Sigmoid colon (tissue), 7 donors: Measurements from ENCODE around the gene WDR26. TPM values are rescaled to one million over a fixed set of nuclear protein-coding genes. Genes with fewer than 3 reads are reported as not detected.
A peak's percentile ranks its signal among the peaks of the same experiment; 100 is the strongest.

ENCODE experiments used
- DNase-seq: peaks from one replicate; pipeline ENCODE4 v3.0.0-alpha.2; 2019
- H3K27ac ChIP-seq, 4 donors: fragments of 200-600 bp; sonication (generic); one replicate each; pipeline ENCODE4 v1.5.1; 2016 to 2019; ENCODE audit warnings: mild to moderate bottlenecking in 1 of 4
- H3K27me3 ChIP-seq, 3 donors: fragments of 200-600 bp; sonication (generic); one replicate each; pipeline ENCODE4 v1.5.1; 2019; ENCODE audit warnings: mild to moderate bottlenecking in 1 of 3
- H3K36me3 ChIP-seq, 4 donors: fragments of 200-600 bp; sonication (generic); one replicate each; pipeline ENCODE4 v1.5.1; 2016 to 2019
- H3K4me1 ChIP-seq, 4 donors: fragments of 200-600 bp; sonication (generic); one replicate each; pipeline ENCODE4 v1.5.1; 2017 to 2019
- H3K4me3 ChIP-seq, 4 donors: fragments of 200-600 bp; sonication (generic); one replicate each; pipeline ENCODE4 v1.5.1; 2017 to 2019; ENCODE audit warnings: mild to moderate bottlenecking in 2 of 4, moderate library complexity in 1 of 4
- H3K9me3 ChIP-seq, 4 donors: fragments of 200-600 bp in 3 of 4; sonication (generic) in 3 of 4; one replicate each; pipeline versions ENCODE4 v1.5.1 to v1.6.1; 2013 to 2019
- EP300 ChIP-seq, 4 donors: sonication (generic); formaldehyde crosslinking; IDR thresholded peaks; one replicate each; pipeline ENCODE4 v1.6.1; 2017; ENCODE audit warnings: antibody characterized with exemption in 4 of 4
- POLR2A ChIP-seq, 2 donors: fragments of 450-650 bp; IDR thresholded peaks; one replicate each; pipeline ENCODE4 v1.6.1; 2016; ENCODE audit warnings: antibody characterized with exemption in 2 of 2, mild to moderate bottlenecking in 2 of 2, moderate library complexity in 2 of 2
- POLR2AphosphoS5 ChIP-seq, 4 donors: sonication (generic); formaldehyde crosslinking; IDR thresholded peaks; one replicate each; pipeline ENCODE4 v1.6.1; 2017; ENCODE audit warnings: antibody characterized with exemption in 4 of 4
- WGBS, 2 donors: extraction: QIAGEN DNeasy Blood & Tissue Kit; methylation state at CpG; one replicate each; pipeline ENCODE4 v1.1.7; 2013; 5-methylcytosine and 5-hydroxymethylcytosine counted together
- intact Hi-C: fragments of 100-400 bp; cut with DNase I; formaldehyde crosslinking; loops from one replicate; pipeline ENCODE4 v1.15.1; 2023
- polyA plus RNA-seq, 3 donors: library from polyadenylated mRNA; stranded (reverse); fragments of 200-250 nt; gene quantifications; one replicate each; pipeline ENCODE4 v1.2.3, GENCODE V29; 2013
- total RNA-seq, 4 donors: library from RNA; depleted of rRNA; stranded (reverse); fragments of >200 nt; gene quantifications; one replicate each; pipeline ENCODE4 v1.1.0, GENCODE V29; 2016
- TF ChIP-seq, protein P1 (sequence below), 4 experiments: fragments of 450-650 bp in 3 of 4; fragments of 200-600 bp in 1 of 4; IDR thresholded peaks; one replicate each; pipeline ENCODE4 v1.5.1; 2016 to 2019; ENCODE audit warnings: antibody characterized with exemption in 4 of 4, mild to moderate bottlenecking in 3 of 4, moderate library complexity in 2 of 4
- donor health status: healthy with polysubstance abuse.
- donor health status: Bipolar disorder and iron deficiency.
- donor health status: healthy.

WDR26 gene
- total and polyA plus RNA-seq, 7 donors = 27.6 to 105 (median 63.3) TPM

DNA sequence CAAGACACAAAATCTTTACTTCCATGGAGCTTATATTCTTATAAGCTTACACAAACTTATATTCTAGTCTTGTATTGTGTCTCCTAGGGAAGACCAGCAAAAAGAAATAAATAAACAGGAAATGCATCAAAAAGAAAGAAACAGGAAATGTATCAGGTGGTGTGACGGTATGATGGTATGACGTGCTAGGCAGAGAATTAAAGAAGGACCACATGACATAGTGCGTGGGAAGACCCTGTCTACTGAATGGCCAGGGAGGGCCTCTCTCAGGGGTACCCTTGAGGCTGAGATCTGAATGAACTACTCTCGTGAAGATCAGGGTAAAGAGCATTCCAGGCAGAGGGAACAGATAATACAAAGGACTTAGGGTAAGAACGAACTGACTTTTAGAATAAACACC is 15.6 kb upstream of the WDR26 start:
- TF ChIP-seq POLR2A (IDR thresholded peaks at IDR 0.05) (no peak), POLR2AphosphoS5 (IDR thresholded peaks at IDR 0.05) (no peak), EP300 (IDR thresholded peaks at IDR 0.05) (no peak)
- TF ChIP-seq, protein P1, sequence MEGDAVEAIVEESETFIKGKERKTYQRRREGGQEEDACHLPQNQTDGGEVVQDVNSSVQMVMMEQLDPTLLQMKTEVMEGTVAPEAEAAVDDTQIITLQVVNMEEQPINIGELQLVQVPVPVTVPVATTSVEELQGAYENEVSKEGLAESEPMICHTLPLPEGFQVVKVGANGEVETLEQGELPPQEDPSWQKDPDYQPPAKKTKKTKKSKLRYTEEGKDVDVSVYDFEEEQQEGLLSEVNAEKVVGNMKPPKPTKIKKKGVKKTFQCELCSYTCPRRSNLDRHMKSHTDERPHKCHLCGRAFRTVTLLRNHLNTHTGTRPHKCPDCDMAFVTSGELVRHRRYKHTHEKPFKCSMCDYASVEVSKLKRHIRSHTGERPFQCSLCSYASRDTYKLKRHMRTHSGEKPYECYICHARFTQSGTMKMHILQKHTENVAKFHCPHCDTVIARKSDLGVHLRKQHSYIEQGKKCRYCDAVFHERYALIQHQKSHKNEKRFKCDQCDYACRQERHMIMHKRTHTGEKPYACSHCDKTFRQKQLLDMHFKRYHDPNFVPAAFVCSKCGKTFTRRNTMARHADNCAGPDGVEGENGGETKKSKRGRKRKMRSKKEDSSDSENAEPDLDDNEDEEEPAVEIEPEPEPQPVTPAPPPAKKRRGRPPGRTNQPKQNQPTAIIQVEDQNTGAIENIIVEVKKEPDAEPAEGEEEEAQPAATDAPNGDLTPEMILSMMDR (IDR thresholded peaks at IDR 0.05) = no peak
- Histone ChIP-seq H3K27ac (no peak overlapping the region), H3K9me3 (no peaks in the 10 kb centered on the region), H3K36me3 (no peaks in the 10 kb centered on the region), H3K27me3 (no peaks in the 10 kb centered on the region), H3K4me3 (no peak overlapping the region), H3K4me1 (peaks cover 0 to 26% (median 13%) of the 10 kb centered on the region in 4 donors)
- WGBS, 2 donors = 80 to 85% methylated on average over 5 of the region's 5 CpGs
- no peak for DNase-seq
- intact Hi-C loops = loop anchor here (10.0 kb wide), 1 partner anchor 265 kb away; the partner anchor contains the start of gene DEGS1

DNA sequence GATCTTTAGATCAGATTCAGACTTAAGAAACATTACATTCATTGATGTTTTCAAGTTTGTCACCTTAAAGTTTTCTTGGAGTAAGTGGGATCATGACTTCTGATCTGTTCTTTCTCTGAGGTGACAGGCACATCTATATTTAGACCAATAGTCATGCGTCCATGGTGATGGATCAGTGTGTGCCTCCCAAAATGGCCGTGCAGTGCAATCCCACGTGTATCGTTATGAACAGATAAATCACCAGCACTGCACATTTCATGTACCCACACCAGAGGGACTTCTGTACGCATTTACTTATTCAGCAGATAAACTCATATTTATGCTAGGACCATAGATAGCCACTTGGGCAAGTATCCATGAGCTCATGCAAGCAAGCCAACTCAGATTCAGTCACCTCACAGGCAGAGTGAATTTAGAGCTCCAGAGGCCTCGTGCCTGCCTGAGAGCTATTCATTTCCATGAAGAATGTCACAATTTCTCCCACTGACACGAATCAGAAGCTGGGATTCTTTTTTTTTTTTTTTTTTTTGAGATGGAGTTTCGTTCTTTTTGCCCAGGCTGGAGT is 13.9 kb upstream of the WDR26 start:
- WGBS, 2 donors = 90 to 93% methylated on average over 8 of the region's 8 CpGs
- H3K27ac ChIP-seq = peak overlapping the region in 1 of 4 donors; percentile 21
- H3K9me3 ChIP-seq = no peaks in the 10 kb centered on the region

DNA sequence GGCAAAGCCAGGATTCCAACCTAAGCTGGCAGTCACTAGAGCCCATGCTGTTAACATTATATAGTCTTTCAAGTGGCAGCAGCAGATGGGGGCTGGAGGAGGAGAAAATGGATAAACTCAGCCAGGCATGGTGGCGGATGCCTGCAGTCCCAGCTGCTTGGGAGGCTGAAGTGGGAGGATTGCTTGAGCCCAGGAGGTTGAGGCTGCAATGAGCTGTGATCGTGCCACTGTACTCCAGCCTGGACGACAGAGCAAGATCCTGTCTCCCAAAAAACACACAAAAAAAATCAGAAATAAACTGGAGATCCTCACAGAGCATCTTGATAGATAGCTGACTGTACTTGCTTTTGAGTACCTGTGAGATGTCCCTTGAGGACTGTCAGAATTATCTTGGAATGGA is 13.4 kb upstream of the WDR26 start:
- TF ChIP-seq, protein P1 (IDR thresholded peaks at IDR 0.05) = no peak
- TF ChIP-seq POLR2A (IDR thresholded peaks at IDR 0.05) (no peak), POLR2AphosphoS5 (IDR thresholded peaks at IDR 0.05) (no peak), EP300 (IDR thresholded peaks at IDR 0.05) (no peak)
- intact Hi-C loops = no loop called here
- H3K27ac ChIP-seq = peak overlapping the region in 1 of 4 donors; percentile 21
- DNase-seq = no peak
- 96% methylated on average over 3 of the region's 3 CpGs for WGBS, 2 donors
- peaks cover 0 to 16% (median 6%) of the 10 kb centered on the region in 4 donors for H3K4me1 ChIP-seq
- peaks cover 0 to 2% (median 0%) of the 10 kb centered on the region in 4 donors for H3K36me3 ChIP-seq
- no peaks in the 10 kb centered on the region for H3K9me3 ChIP-seq
- H3K27me3 ChIP-seq = no peaks in the 10 kb centered on the region
- H3K4me3 ChIP-seq = no peak overlapping the region

More for the DNA sequence above, 13.9 kb upstream of the WDR26 start:
- DNase-seq = no peak
- Histone ChIP-seq H3K27me3 (no peaks in the 10 kb centered on the region), H3K4me1 (peaks cover 0 to 16% (median 6%) of the 10 kb centered on the region in 4 donors), H3K36me3 (no peaks in the 10 kb centered on the region), H3K4me3 (no peak overlapping the region)
- intact Hi-C loops = no loop called here
- TF ChIP-seq, protein P1 (IDR thresholded peaks at IDR 0.05) = no peak
- TF ChIP-seq POLR2AphosphoS5 (IDR thresholded peaks at IDR 0.05) = no peak
- TF ChIP-seq POLR2A (IDR thresholded peaks at IDR 0.05) = no peak
- no peak for TF ChIP-seq EP300 (IDR thresholded peaks at IDR 0.05)

DNA sequence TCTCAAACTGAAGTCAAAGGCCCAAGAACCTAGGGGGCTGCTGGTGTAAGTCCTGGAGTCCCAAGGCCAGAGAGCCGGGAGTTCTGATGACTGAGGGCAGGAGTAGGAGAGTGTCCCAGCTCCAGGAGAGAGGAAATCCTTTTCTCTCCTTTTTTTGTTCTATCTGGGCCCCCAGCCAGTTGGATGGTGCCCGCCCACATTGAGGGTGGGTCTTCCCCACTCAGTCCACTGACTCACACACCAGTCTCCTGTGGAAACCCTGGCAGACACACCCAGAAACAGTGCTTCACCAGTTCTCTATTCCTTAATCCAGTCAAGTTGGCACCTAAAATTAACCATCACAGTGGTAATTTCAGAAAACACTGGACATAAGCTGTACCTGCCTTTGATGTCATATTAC is 12.7 kb upstream of the WDR26 start:
- WGBS, 2 donors = 83 to 86% methylated on average over 2 of the region's 2 CpGs
- intact Hi-C loops = no loop called here
- H3K4me3 ChIP-seq = no peak overlapping the region
- H3K27ac ChIP-seq = no peak overlapping the region
- H3K9me3 ChIP-seq = no peaks in the 10 kb centered on the region
- H3K27me3 ChIP-seq = no peaks in the 10 kb centered on the region
- H3K4me1 ChIP-seq = peaks cover 0 to 16% (median 6%) of the 10 kb centered on the region in 4 donors
- TF ChIP-seq POLR2A (IDR thresholded peaks at IDR 0.05) (no peak), EP300 (IDR thresholded peaks at IDR 0.05) (no peak), POLR2AphosphoS5 (IDR thresholded peaks at IDR 0.05) (no peak)
- TF ChIP-seq, protein P1 (IDR thresholded peaks at IDR 0.05) = no peak
- H3K36me3 ChIP-seq = peaks cover 0 to 9% (median 2%) of the 10 kb centered on the region in 4 donors
- no peak for DNase-seq
